CD4-positive, alpha-beta T cell treated with Interleukin-17A for 1 hour (primary cell): ENCODE data around the gene FLVCR1.
A peak's percentile ranks its signal among the peaks of the same experiment; 100 is the strongest.

Experiments used
- DNase-seq: peaks from one replicate; pipeline ENCODE4 v3.0.0-alpha.2; 2020

The FLVCR1 gene

DNA sequence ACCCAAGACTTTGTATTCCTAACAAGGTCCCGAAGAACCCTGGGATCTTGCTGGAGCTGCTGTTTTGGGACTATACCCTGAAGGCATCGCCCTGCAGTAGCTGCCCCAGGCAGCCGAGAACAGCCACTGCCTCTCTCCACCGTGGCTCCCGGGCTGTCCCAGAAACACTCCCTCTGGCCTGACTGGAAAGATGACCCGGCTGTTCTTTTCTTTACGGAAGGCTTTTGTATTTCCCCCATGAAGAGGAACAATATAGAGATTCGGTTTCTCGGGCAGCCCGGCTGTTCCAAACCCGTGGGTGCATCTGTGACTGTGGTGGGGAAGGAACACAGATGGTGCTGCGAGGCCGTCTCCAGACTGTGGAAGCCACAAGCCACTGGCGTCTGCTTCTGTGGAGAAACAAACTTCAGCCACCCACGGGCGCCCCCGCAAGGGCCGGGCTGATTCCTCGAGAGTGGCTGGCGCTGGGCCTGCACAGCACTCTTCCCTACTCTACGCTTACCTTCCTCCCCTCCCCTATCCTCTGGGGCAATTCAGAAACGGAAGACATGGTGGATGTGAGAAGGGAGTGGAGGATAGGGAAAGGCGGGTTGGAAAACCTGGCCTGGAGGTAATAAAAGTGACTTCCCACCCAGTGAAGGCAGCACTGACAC, 58.5 kb downstream of the FLVCR1 start:
- peak; percentile 1 for DNase-seq

DNA sequence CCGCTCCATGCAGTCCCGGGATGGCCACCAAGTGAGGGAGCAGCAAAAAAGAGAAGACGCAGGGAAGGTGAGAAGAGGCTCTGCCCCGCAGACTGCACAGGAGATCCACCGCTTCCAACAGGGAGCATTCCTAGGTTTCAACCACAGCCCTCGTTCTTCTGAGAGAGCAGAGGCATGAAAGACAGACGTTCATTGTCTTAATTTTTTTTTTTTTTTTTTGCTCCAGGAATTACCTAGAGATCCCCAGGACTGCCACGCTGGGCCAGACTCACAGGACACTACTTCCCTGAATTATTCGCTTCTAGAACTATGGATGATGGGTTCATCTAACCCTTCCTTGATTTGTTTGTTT, 59.0 kb downstream of the FLVCR1 start:
- DNase-seq, result no peak

DNA sequence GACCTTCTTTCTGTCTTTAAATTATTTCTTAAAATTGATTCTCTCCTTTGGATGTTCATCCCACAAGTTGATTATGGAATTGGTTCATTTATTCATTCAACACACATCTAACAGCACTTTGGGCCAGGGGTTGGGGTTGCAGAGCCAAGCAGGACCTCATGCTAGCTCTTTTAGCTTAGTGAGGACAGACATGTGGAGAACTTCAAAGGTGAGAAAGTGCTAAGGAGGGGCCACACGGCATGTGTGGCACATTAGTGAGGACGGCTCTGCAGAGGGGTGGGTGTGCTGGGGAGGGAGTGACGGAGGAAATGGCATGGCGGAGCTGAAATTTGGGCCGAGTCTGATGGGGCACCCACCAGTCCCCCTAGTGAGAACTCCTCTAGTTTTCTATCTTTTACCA, 59.8 kb downstream of the FLVCR1 start:
- DNase-seq, result no peak

DNA sequence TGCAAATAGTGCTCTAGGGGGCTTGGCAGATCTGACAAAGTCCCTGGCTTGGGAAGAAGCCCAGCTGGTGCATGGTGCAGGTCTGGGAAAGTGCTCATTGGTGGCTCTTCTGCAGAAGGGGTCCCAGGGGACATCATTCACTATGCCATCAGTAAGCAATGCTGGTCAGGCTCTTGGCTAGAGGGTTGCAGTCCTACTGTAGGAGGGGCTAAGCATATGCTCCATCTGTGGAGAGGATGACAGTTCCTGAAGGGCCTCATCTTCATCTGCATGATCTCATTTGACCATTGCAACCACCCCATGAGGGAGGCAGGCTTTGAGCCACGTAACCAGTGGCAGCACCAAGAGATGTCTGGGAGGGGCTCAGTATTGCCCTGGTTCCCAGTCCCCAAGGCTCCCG, 60.7 kb downstream of the FLVCR1 start:
- DNase-seq, result no peak

DNA sequence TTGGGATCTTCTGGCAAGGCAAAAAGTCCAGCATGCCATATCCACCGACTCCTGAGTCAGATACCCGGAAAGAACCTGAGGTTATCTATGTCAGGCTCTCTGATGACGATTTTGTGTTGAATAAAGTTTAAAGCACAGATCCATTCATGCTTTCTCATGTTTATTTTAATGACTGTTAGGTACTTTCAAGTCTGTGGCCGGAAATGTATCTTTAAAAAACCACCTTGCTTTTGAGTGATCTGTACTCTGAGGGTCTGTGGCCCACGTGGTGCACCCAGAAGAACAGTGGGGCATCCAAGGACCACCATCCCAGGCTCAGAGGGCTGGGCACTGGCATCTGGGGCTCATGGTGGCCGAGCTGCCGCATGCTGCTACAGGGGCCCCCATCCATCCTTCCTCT, 62.2 kb downstream of the FLVCR1 start:
- no peak for DNase-seq

DNA sequence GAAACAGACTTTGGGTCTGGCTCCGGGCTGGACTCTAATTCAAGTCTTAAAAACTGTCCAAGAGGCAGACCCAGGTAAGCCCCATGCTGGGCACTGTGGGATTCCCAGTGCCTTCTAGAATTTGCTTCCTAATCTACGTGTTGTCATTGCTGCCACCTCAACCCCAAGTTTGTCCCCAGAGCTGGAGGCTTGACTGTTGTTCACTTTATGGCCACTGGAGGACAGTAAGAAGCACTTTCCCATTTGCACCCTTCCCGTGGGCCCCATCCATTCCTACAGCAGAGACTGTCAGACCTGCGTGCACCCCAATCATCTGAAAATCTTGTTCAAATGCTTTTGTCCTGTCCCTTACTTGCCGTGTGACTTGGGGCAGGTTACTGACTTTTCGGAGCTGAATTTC, 62.8 kb downstream of the FLVCR1 start:
- no peak for DNase-seq

DNA sequence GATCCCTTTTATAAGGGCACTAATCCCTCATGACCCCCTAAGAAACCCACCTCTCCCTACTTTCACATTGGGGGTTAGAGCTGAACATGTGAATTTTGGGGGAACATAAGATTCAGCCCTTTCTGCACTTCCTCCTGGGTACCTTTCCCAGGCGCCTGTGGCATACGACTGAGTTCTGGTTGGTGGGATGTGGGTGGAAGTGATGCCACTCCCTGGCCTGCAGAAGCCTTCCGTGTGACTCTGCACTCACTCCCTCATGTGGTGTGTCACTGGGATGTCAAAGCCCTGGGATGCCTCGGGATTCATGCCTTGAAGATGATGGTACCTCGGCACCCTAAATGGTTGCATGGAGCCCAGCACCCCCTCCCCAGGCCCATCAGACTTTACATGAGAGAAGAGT, 63.9 kb downstream of the FLVCR1 start:
- no peak for DNase-seq

DNA sequence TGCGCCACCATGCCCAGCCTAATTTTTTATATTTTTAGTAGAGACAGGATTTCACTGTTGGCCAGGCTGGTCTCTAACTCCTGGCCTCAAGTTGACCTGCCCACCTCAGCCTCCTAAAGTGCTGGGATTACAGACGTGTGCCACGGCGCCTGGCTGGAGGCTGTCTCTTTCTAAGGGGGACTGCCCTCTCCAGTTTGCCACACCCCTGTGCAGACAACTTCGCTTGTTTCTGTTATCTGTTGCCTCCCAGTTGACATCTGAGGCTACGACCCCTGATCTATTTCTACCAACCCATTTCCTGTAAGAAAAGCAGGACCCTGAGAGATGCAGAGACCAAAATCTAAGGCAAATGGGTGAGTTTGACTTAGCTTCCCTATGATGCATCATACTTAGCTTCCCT, 68.3 kb downstream of the FLVCR1 start:
- no peak for DNase-seq

DNA sequence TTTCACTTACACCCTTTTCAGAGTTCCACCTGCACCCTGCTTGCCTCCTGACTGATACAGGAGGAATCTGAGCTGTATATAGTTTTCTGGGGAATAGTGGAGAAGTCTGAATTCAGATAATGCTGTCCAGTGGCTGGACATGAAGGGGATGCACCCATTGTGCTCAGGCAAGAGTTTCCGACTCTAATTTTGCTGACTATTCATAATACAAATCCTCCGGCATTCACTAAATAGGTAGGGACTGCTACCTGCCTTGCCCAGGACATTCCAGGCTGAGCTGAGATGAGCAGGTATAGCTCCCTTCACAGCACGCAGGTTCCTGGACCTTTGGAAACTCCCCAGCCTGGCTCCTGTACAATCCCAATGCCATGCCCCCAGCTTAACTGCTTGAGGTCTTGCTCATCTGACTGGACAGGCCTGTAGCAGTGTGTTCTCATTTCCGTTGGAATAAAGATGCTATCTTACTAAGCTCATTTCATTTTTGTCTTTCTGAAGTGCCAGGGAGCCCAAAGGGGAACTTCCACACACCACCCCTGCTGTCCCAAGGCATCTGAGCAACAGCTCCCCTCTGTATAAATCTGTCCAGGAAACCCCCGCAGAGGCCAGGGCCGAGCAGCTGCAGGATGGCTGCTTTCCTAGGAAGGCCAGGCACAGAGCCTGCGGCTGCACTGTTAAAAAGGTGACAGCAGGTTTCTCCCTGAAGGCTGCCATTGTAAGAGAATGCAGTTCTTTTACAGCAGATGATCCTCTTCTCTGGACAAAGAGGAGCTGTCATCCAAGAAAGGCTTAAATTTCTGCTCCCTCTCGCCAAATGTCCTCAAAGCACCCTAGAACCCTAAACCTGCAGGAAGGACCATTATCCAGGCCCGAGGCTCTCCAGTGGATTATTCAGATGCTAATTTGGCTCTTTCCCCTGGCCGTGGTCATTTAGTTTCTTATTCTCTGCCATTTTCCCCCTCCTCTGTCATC, 70.5 kb downstream of the FLVCR1 start:
- no peak for DNase-seq

DNA sequence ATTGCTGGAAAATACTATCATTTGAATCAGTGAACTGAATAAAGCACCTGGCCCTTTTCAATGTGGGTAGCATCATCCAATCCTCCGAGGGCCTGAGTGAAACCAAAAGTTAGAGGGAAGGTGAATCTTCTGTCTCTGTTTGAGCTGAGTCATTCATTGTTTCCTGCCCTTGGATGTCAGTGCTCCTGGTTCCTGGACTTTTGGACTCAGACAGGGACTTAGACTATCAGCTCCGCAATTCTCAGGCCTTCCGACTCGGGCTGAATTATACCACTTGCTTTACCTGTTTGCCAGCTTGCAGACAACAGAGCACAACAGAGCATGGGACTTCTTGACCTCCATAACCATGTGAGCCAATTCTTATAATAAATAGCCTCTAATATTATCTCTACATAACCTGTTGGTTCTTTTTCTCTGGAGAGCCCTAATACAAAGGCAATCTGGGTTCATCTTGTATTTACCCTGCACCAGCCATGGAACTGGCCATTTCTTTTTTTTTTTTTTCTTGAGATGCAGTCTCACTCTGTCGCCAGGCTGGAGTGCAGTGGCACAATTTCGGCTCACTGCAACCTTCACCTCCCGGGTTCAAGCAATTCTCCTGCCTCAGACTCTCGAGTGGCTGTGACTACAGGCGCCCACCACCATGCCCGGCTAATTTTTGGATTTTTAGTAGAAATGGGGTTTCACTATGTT, 73.1 kb downstream of the FLVCR1 start:
- no peak for DNase-seq

DNA sequence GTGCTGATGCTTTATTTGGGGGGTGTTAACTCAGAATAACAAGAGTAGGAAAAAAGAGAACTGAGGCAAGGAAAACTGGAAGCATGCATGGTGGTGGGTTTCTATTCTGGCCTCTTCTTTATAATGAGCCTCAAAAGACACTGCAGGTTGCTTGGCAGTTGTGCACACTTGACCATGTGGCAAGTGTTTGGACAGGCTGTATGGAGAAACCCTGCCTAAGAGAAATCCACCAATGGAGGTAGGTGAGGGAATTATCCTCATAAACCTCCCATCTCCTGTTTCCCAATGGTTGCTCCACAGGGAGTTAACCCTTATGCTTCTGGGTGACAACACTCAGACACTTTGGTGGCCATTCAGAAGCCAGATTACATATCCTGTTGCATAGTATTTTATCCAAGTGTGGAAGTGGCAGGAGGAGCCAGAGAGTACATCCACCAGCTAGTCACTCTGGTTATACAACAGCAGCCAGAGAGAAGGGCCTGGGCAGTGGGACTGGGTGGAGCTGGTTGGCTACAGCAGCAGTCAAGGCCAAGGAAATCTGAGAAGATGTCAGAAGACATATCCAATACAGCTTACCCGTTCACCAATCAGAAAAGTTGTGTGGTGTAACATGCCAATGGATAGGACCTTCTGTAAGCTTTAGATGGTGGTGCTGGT, 75.9 kb downstream of the FLVCR1 start:
- DNase-seq, result no peak

DNA sequence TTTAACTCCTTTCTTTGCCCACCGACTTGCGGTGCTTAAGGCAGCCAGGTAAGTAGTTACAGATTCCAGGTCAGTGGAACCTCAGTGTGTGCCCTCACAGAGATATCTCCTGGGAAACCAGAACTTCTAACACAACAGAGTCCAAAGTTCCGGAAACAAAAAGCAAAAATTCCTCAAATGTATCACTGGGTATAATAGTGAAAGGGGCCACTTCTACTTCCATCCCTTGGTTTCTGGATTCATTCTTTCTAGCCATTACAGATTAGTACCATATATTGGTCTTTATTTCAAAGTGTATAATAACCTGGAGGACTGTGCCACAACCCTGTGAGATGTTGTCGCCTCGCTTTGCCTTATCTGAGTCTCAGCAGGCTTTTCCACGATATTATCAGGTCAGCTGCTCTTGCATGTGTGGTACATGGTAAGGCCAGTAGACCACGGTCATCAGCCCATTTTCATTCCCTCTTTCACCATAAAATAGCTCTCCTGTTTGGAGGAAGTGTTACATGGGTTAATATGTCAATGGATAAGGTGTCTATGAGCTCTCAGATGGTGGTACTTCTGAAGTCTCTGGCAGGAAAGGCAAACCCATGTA, 77.4 kb downstream of the FLVCR1 start:
- no peak for DNase-seq

DNA sequence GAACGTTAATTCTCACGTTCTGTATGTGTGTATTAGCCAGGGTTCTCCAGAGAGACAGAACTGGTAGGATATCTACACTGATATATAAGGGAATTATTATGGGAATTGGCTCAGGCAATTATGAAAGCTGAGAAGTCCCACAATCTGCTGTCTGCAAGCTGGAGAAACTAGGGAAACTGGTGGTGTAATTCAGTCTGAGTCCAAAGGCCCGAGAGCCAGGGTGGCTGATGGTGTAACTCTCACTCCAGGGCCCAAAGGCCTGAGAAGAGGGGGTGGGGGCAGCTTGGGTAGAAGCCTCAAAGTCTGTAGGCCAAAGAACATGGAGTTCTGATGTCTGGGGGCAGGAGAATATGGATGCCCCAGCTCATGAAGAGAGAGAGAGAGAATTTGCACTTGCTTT, 79.0 kb downstream of the FLVCR1 start:
- DNase-seq, result no peak

DNA sequence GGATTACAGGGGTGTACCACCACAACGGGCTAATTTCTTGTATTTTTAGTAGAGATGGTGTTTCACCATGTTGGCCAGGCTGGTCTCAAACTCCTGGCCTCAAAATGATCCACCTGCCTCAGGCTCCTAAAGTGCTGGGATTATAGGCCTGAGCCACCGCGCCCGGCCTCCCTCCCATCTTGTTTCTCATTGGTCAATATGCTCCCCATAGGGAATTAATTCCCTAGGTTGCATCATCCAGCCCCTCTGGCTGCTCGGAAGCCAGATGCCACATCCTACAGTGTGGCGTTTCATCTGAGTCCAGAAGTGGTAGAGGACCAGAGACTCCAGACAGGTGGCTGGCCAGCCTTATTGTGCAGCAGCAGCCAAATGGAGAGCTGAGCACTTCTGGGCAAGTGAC, 80.8 kb downstream of the FLVCR1 start:
- no peak for DNase-seq

DNA sequence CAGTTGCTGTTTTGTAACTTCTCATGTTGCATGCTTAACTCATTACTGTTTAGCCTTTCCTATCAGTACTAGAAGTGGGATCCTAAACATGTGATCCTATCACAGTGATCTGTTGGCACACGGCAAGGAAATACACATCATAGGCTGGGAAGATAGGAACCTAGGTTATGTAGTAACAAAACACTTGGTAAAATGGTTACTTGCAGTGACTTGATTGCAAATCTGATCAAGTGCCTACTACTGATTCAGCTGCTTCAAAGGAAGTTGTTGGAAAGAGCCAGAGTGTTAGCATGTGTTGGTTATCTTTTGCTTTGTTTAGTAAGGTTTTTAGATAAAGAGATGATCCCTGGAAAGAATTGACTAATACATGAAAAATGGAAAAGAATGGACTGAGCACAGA, 83.4 kb downstream of the FLVCR1 start:
- no peak for DNase-seq

DNA sequence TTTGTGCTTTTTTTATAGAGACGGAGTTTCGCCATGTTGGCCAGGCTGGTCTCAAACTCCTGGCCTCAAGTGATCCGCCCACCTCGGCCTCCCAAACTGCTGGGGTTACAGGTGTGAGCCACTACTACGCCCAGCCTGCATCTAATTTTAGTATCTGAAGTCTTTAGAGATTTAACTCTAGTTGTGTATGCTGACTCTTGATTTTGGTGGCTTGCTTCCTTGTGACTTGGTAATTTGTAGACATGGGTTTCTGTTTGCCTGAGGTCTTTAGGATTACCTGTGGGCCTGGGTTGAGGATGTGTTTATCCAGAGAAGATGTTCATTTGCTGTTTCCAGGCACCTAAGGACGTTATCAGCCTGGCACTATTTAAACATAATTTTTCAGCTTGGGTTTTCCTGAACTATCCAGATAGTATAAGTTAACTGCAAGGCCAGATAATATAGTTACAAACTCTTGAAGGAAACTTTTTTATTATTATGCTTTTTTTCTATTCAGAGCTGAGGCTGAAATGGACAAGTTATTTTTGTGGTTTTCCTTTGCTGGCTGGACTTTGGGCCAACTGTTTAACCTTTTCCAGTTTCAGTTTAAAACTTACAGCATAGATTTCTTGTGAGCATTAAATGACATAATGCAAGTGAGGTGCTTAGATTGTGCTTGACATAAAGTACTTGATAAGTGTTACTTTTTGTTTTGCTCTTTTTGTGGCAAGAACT, 84.8 kb downstream of the FLVCR1 start:
- no peak for DNase-seq

DNA sequence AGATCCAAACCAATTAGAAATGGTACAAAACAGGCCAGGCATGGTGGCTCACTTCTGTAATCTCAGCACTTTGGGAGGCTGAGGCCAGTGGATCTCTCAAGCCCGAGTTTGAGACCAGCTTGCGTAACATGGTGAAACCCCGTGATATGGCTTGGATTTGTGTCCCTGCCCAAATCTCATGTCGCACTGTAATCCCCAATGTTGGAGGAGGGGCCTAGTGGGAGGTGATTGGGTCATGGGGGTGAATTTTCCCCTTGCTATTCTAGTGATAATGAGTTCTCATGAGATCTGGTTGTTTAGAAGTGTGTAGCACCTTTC, 85.3 kb downstream of the FLVCR1 start:
- no peak for DNase-seq

DNA sequence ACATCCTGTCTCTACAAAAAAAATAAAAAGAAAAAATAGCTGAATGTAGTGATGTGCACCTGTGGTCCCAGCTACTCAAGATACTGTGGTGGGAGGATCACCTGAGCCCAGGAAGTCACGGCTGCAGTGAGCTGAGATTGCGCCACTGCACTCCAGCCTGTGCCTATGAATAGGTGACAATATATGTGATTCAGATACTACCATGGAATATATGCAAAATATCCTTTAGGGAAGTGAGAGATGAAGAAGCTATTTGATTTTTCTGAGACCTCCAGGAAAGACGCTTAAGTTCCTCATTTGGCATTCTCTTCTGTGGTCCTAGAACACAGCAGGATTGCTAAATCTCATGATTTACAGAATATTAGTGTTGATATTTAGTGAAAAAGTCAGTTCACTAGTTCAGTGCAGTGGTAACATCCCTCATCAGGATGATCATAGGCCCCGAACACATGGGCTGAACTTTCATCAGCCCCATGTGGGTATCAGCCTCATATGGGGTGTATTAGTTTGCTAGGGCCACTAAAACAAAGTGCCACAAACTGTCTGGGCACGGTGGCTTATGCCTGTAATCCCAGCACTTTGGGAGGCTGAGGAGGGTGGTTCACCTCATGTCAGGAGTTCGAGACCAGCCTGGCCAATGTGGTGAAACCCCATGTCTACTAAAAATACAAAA, 86.3 kb downstream of the FLVCR1 start:
- no peak for DNase-seq

DNA sequence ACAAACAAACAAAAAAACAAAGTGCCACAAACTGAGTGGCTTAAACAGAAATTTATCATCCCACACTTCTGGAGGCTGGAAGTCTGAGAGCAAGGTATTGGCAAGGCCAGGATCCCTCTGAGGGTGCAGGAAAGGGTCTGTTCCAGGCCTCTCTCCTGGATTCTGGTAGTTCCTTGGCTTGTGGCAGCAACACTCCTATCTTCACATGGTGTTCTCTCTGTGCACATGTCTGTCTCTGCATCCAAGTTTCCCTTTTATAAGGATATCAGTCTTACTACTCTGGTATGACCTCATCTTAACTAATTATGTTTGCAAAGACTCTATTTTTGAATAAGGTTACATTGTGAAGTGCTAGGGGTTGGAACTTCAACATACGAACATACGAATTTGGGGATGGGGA, 87.0 kb downstream of the FLVCR1 start:
- no peak for DNase-seq

DNA sequence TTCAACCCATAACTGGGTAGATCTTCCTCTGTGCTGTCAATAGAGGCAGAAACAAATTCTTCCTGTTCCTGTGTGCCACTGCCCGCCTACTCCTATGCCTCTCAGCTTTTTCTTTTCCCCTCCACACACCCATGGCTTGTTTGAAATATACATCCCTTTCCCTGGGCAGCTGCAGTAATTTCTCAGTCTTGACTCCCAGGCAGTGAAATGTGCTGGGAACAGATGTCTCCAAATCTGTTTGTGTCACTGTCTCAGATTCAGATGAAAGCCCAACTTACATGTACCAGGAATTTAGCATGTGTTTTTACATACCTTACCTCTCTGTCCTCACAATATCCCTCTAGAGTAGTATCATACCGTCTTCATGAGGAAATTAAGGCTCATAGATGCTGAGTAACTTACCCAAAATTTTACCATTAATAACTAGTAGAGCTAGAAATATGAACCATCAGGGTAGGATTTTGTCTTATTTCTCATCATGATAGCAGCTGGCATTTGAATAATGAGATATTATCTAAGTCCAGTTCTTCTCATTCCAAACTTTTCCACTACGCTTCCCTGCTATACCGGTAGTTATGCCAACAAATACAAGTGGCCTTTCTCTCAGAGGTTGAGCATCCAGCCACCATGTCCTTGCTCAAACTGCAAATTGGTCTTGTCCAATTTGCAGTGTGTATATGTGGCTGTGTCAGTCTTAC, 87.5 kb downstream of the FLVCR1 start:
- DNase-seq, result no peak

DNA sequence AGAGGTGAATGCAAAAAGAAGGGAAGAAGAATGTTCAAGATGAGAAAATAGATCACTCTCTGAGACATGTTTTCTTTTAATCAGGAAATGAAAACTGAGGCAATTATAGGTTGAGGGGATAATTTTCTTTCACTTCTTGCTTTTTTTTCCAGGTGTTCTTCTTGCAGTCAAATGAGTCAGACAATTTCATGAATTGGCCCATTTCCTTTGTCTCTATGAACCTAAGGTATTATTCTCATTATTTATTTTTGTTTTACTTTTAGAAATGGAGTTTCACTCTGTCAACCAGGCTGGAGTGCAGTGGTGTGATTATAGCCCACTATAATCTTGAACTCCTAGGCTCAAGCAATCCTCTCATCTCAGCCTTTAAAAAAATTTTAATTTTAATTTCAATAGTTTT, 88.8 kb downstream of the FLVCR1 start:
- no peak for DNase-seq
